Endothelial cell of umbilical vein (primary cell): ENCODE data around the gene MS4A10. TPM values are rescaled to one million over a fixed set of nuclear protein-coding genes. Genes with fewer than 3 reads are reported as not detected.

Experiments used
- BruUV-seq: library from RNA; stranded (reverse); fragments of 400-500 nt; replicated peaks from 2 replicates; lab custom pipeline; 2021; lab: Mats Ljungman, UMichigan
- CTCF ChIA-PET: fragments of 300-600, 350-600 bp; sonication (Branson Sonifier 250); formaldehyde crosslinking; loops from one replicate; lab custom pipeline; 2021; ENCODE audit warnings: antibody characterized with exemption, inconsistent platforms; lab: Charles Lee
- POLR2A ChIA-PET: fragments of 300-600, 350-600 bp; sonication (Branson Sonifier 250); formaldehyde crosslinking; loops from one replicate; lab custom pipeline; 2021; ENCODE audit warnings: antibody characterized with exemption, inconsistent platforms; lab: Charles Lee
- DNase-seq: peaks from one replicate; pipeline ENCODE4 v3.0.0-alpha.2; 2011; ENCODE audit warnings: low read depth, low spot score
- FAIRE-seq: peaks from 2 replicates; lab custom pipeline; 2011; peaks lifted over from hg19 to GRCh38; lab: Jason Lieb, UNC
- H2AFZ ChIP-seq: 2 replicates; pipeline ENCODE4 v1.6.0; 2012; ENCODE audit warnings: low read depth, low read length, control low read depth, inconsistent platforms
- H3K27ac ChIP-seq: 2 replicates; pipeline ENCODE4 v1.5.1; 2011; ENCODE audit warnings: low read depth, mild to moderate bottlenecking, control low read depth, low read length, moderate library complexity; ENCODE audit not compliant: insufficient read depth
- H3K27me3 ChIP-seq, 2 experiments: 2 replicates each; pipeline versions ENCODE4 v1.6.0 to v1.6.1; 2011; ENCODE audit warnings: low read length in 2 of 2, mixed read lengths in 1 of 2; ENCODE audit not compliant: control insufficient read depth in 2 of 2, insufficient read depth in 2 of 2
- H3K36me3 ChIP-seq, 2 experiments: 2 replicates in 1 of 2; 3 replicates in 1 of 2; pipeline ENCODE4 v1.5.1; 2011; ENCODE audit warnings: low read length in 2 of 2, mild to moderate bottlenecking in 1 of 2, moderate library complexity in 1 of 2; ENCODE audit not compliant: control insufficient read depth in 2 of 2, insufficient read depth in 2 of 2; ENCODE audit errors: extremely low read depth in 1 of 2
- H3K4me1 ChIP-seq: 3 replicates; pipeline ENCODE4 v1.5.1; 2011; ENCODE audit warnings: mild to moderate bottlenecking, low read length; ENCODE audit not compliant: control insufficient read depth, insufficient read depth; ENCODE audit errors: extremely low read depth
- H3K4me2 ChIP-seq: 2 replicates; pipeline ENCODE4 v1.6.1; 2011; ENCODE audit warnings: low read length, control low read depth, mixed read lengths; ENCODE audit not compliant: insufficient read depth
- H3K4me3 ChIP-seq, 3 experiments: fragments of 200-600 bp in 1 of 3; sonication (generic), shearing (Covaris generic) in 1 of 3; replicated peaks in 1 of 3; 2 replicates each; pipeline ENCODE4 v1.5.1; 2011 to 2016; ENCODE audit warnings: control low read depth in 3 of 3, low read length in 3 of 3, mild to moderate bottlenecking in 2 of 3, inconsistent platforms in 1 of 3, low read depth in 1 of 3, moderate library complexity in 1 of 3; ENCODE audit not compliant: insufficient read depth in 1 of 3
- H3K79me2 ChIP-seq: 2 replicates; pipeline ENCODE4 v1.6.0; 2012; ENCODE audit warnings: low read length, inconsistent platforms; ENCODE audit not compliant: control insufficient read depth, insufficient read depth
- H3K9ac ChIP-seq: replicated peaks from 2 replicates; pipeline ENCODE3; 2011; ENCODE audit warnings: low read length, control low read depth; ENCODE audit not compliant: insufficient read depth; ENCODE audit errors: extremely low read depth
- H3K9me1 ChIP-seq: replicated peaks from 3 replicates; pipeline ENCODE4 v1.6.0; 2011; ENCODE audit warnings: mild to moderate bottlenecking, low read length; ENCODE audit not compliant: control insufficient read depth, insufficient read depth; ENCODE audit errors: extremely low read depth
- H3K9me3 ChIP-seq: replicated peaks from 2 replicates; pipeline ENCODE4 v1.5.1; 2012; ENCODE audit warnings: low read length, inconsistent platforms; ENCODE audit not compliant: control insufficient read depth, insufficient read depth
- H4K20me1 ChIP-seq: replicated peaks from 2 replicates; pipeline ENCODE3; 2011; ENCODE audit warnings: mild to moderate bottlenecking, low read length; ENCODE audit not compliant: control insufficient read depth, insufficient read depth; ENCODE audit errors: extremely low read depth
- EZH2 ChIP-seq: IDR thresholded peaks from 2 replicates; pipeline ENCODE4 v1.6.1; 2012; ENCODE audit warnings: borderline replicate concordance, low read depth, mild to moderate bottlenecking, moderate library complexity, low read length, inconsistent platforms; ENCODE audit not compliant: severe bottlenecking
- FOS ChIP-seq: IDR thresholded peaks from 2 replicates; pipeline ENCODE4 v1.6.1; 2011; ENCODE audit warnings: mild to moderate bottlenecking, low read length, moderate library complexity, borderline replicate concordance; ENCODE audit not compliant: insufficient read depth
- JUN ChIP-seq: IDR thresholded peaks from 2 replicates; pipeline ENCODE4 v1.6.1; 2011; ENCODE audit warnings: borderline replicate concordance, low read depth; ENCODE audit not compliant: insufficient read length, insufficient read depth
- MYC ChIP-seq: IDR thresholded peaks from one replicate; pipeline ENCODE4 v1.6.1; 2011; ENCODE audit warnings: mild to moderate bottlenecking, low read depth, low read length
- POLR2AphosphoS5 ChIP-seq: IDR thresholded peaks from 2 replicates; pipeline ENCODE4 v1.6.1; 2012; ENCODE audit warnings: low read depth, mild to moderate bottlenecking, control low read depth, low read length, moderate library complexity; ENCODE audit not compliant: insufficient read depth
- dilution Hi-C: fragments of 300-500 bp; cut with MboI; formaldehyde crosslinking; loops from one replicate; pipeline ENCODE4 v1.15.0; 2019; ENCODE audit warnings: low sequenced_read_pairs; ENCODE audit not compliant: extremely low pct_ligation_motif_present
- intact Hi-C: fragments of 100-400 bp; cut with micrococcal nuclease; formaldehyde crosslinking; loops from one replicate; pipeline ENCODE4 v1.10.0; 2022
- polyA plus RNA-seq, 4 experiments: library from polyadenylated mRNA; depleted of rRNA in 3 of 4; stranded (reverse) in 3 of 4; unstranded in 1 of 4; fragments of >200 nt; gene quantifications; 2 replicates each; pipeline versions ENCODE4 v1.2.1 to v1.2.3, GENCODE V29; 2011 to 2012; ENCODE audit warnings: missing spikeins in 1 of 4
- total RNA-seq: library from RNA; stranded (reverse); gene quantifications from 2 replicates; pipeline ENCODE4 v1.2.3, GENCODE V29; 2021
- TF ChIP-seq, protein P1 (sequence below), 2 donors: IDR thresholded peaks; 1 replicate in 1 of 2; 2 replicates in 1 of 2; pipeline ENCODE4 v1.5.1; 2011; ENCODE audit warnings: low read length in 2 of 2, mild to moderate bottlenecking in 2 of 2, moderate library complexity in 2 of 2, control low read depth in 1 of 2, inconsistent platforms in 1 of 2, low read depth in 1 of 2; ENCODE audit not compliant: insufficient read depth in 1 of 2; ENCODE audit errors: extremely low read depth in 1 of 2

MS4A10 gene
- total and polyA plus RNA-seq, 2 donors (not counting 3 experiments of a cell fraction or from before 2014, with no cell fraction given): not detected

DNA sequence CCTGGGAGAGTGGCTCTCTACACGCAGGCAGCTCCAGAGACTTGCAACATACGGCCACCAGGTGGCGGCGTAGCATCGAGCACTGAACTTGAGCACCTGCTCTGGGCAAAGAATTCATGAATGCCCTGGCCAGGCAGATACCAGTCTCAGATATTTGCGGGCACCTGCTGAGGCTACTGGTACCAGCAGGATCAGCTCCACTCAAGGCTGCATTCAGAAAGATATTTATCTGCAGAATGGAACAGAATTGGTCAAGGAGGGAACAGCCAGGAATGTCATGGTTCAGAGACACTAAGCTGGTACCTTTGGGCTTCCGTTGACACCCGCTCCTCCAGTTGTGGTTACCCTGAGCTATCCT, 46.0 kb downstream of the MS4A10 start:
- Histone ChIP-seq H3K27me3 (no peaks in the 10 kb centered on the region), H3K79me2 (no peaks in the 10 kb centered on the region), H3K36me3 (no peaks in the 10 kb centered on the region), H4K20me1 (no peaks in the 10 kb centered on the region), H3K9ac (no peak overlapping the region), H3K4me1 (peaks cover 21% of the 10 kb centered on the region), H3K4me2 (no peak overlapping the region), H3K4me3 (no peak overlapping the region), H3K27ac (no peak overlapping the region), H3K9me1 (no peaks in the 10 kb centered on the region), H3K9me3 (no peaks in the 10 kb centered on the region), H2AFZ (no peak overlapping the region)
- intact Hi-C loops: loop anchor here (1.0 to 10.0 kb wide), 7 partner anchors 44 to 356 kb away; partner anchors contain the start of gene MS4A10
- ChIA-PET CTCF (interaction anchor here (0.6 to 12.7 kb wide), 50 partner anchors 9 to 421 kb away, joined by 3 to 607 read pairs (median 5); partner anchors contain the start of genes CCDC86, PRPF19, PTGDR2 and TMEM109), POLR2A (interaction anchor here (1.1 to 1.6 kb wide), 2 partner anchors 56 to 68 kb away, joined by 3 to 4 read pairs; no protein-coding TSS in a partner anchor)
- DNase-seq (peak; percentile 83), FAIRE-seq (peak; percentile 89)
- TF ChIP-seq POLR2AphosphoS5: no peak
- TF ChIP-seq, protein P1, sequence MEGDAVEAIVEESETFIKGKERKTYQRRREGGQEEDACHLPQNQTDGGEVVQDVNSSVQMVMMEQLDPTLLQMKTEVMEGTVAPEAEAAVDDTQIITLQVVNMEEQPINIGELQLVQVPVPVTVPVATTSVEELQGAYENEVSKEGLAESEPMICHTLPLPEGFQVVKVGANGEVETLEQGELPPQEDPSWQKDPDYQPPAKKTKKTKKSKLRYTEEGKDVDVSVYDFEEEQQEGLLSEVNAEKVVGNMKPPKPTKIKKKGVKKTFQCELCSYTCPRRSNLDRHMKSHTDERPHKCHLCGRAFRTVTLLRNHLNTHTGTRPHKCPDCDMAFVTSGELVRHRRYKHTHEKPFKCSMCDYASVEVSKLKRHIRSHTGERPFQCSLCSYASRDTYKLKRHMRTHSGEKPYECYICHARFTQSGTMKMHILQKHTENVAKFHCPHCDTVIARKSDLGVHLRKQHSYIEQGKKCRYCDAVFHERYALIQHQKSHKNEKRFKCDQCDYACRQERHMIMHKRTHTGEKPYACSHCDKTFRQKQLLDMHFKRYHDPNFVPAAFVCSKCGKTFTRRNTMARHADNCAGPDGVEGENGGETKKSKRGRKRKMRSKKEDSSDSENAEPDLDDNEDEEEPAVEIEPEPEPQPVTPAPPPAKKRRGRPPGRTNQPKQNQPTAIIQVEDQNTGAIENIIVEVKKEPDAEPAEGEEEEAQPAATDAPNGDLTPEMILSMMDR (IDR thresholded peaks at IDR 0.05; ENCODE audit: extremely low read depth in 1 of 2, insufficient read depth in 1 of 2, low read depth in 1 of 2, low read length in 2 of 2): peak; percentile 89 to 90
- dilution Hi-C loops: no loop called here
- BruUV-seq: no TSS peak

DNA sequence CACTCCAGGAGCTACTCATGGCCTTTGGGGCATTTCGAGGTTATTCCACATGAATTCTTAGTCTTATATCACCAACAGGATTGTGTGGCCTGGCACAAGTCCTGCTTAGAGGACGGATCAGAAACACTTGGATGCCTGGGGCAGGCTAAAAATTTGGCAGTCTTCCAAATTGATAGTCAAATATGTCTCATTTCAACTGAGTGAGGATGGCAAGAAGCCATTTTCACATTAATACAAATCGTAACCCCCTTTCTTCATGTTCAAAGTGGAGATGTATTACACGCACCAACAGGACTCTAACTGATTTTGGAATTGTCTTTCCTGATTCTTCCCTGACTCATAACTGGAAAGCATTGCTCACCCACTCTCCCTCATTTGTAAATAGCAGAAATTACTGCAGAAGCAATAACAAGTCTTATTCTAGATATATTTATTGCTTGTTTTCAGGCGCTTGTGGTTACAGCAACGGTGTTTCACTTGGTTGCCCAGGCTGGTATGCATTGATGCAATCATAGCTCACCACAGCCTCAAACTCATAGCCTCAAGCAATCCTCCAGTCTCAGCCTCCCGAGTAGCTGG, 46.5 kb downstream of the MS4A10 start:
- Histone ChIP-seq H3K36me3 (no peaks in the 10 kb centered on the region), H3K4me1 (peaks cover 23% of the 10 kb centered on the region), H3K9ac (no peak overlapping the region), H3K9me1 (no peaks in the 10 kb centered on the region), H3K9me3 (no peaks in the 10 kb centered on the region), H3K79me2 (no peaks in the 10 kb centered on the region), H4K20me1 (no peaks in the 10 kb centered on the region), H3K27me3 (no peaks in the 10 kb centered on the region), H3K4me2 (no peak overlapping the region), H3K27ac (no peak overlapping the region), H2AFZ (no peak overlapping the region), H3K4me3 (no peak overlapping the region)
- TF ChIP-seq EZH2 (no peak), FOS (peak; percentile 17), JUN (peak; percentile 5), MYC (no peak)
- dilution Hi-C loops: no loop called here
- intact Hi-C loops: loop anchor here (1.0 to 10.0 kb wide), 7 partner anchors 44 to 355 kb away; partner anchors contain the start of gene MS4A10
- no TSS peak for BruUV-seq
- ChIA-PET POLR2A (interaction anchor here (1.6 kb wide), 1 partner anchor 68 kb away, joined by 4 read pairs; no protein-coding TSS in a partner anchor), CTCF (interaction anchor here (0.7 to 12.7 kb wide), 43 partner anchors 9 to 356 kb away, joined by 3 to 607 read pairs (median 6); partner anchors contain the start of genes CCDC86, PRPF19, PTGDR2 and TMEM109)
- DNase-seq (peak; percentile 51), FAIRE-seq (no peak)
